Mesenchymal stem cell (in vitro differentiated cells and primary cell): ENCODE data around the gene AKAP1.
A peak's percentile ranks its signal among the peaks of the same experiment; 100 is the strongest.

Source experiments
- DNase-seq: peaks from one replicate; pipeline ENCODE4 v3.0.0-alpha.2; 2013
- H2AFZ ChIP-seq: one replicate; pipeline ENCODE4 v1.6.1; 2013; ENCODE audit warnings: low read depth, mild to moderate bottlenecking, control low read depth, inconsistent platforms, low read length, moderate library complexity
- H2AK5ac ChIP-seq: 2 replicates; pipeline ENCODE4 v1.6.1; 2013; ENCODE audit warnings: low read length, moderate library complexity, mild to moderate bottlenecking, inconsistent platforms; ENCODE audit not compliant: severe bottlenecking
- H2BK120ac ChIP-seq: one replicate; pipeline ENCODE4 v1.6.1; 2013; ENCODE audit warnings: low read depth, mild to moderate bottlenecking, inconsistent platforms, low read length, moderate library complexity
- H2BK12ac ChIP-seq, 2 experiments: one replicate each; pipeline ENCODE4 v1.6.1; 2013; ENCODE audit warnings: inconsistent platforms in 2 of 2, low read length in 2 of 2, mild to moderate bottlenecking in 2 of 2, moderate library complexity in 2 of 2, control low read depth in 1 of 2
- H2BK15ac ChIP-seq: one replicate; pipeline ENCODE4 v1.6.1; 2013; ENCODE audit warnings: mild to moderate bottlenecking, low read depth, inconsistent platforms; ENCODE audit not compliant: poor library complexity, severe bottlenecking
- H2BK5ac ChIP-seq: 2 replicates; pipeline ENCODE4 v1.6.1; 2013; ENCODE audit warnings: low read depth, mild to moderate bottlenecking, low read length, control low read depth, inconsistent platforms; ENCODE audit not compliant: poor library complexity, severe bottlenecking
- H3K14ac ChIP-seq, 2 experiments: one replicate each; pipeline ENCODE4 v1.6.1; 2013; ENCODE audit warnings: inconsistent platforms in 2 of 2, low read length in 2 of 2, control low read depth in 1 of 2, mild to moderate bottlenecking in 1 of 2, moderate library complexity in 1 of 2
- H3K18ac ChIP-seq, 2 experiments: one replicate each; pipeline ENCODE4 v1.6.1; 2013; ENCODE audit warnings: inconsistent platforms in 2 of 2, low read length in 2 of 2, control low read depth in 1 of 2, low read depth in 1 of 2, mild to moderate bottlenecking in 1 of 2
- H3K23ac ChIP-seq, 2 experiments: one replicate each; pipeline ENCODE4 v1.6.1; 2013; ENCODE audit warnings: inconsistent platforms in 2 of 2, low read length in 2 of 2, mild to moderate bottlenecking in 2 of 2, moderate library complexity in 2 of 2, control low read depth in 1 of 2
- H3K27ac ChIP-seq: 2 replicates; pipeline ENCODE4 v1.5.1; 2013; ENCODE audit warnings: mild to moderate bottlenecking, moderate library complexity, low read length, control low read depth, inconsistent platforms; ENCODE audit not compliant: poor library complexity, severe bottlenecking
- H3K27me3 ChIP-seq, 2 experiments: 2 replicates each; pipeline versions ENCODE4 v1.6.1 to v1.7.0; 2013; ENCODE audit warnings: low read length in 2 of 2, mild to moderate bottlenecking in 2 of 2, moderate library complexity in 2 of 2, control low read depth in 1 of 2, inconsistent platforms in 1 of 2; ENCODE audit not compliant: control insufficient read depth in 1 of 2, insufficient read depth in 1 of 2
- H3K36me3 ChIP-seq, 2 experiments: 2 replicates each; pipeline versions ENCODE4 v1.6.1 to v1.7.0; 2013; ENCODE audit warnings: low read length in 2 of 2, control low read depth in 1 of 2, inconsistent platforms in 1 of 2, low read depth in 1 of 2, mild to moderate bottlenecking in 1 of 2; ENCODE audit not compliant: insufficient read depth in 2 of 2, control insufficient read depth in 1 of 2
- H3K4ac ChIP-seq, 2 experiments: one replicate each; pipeline ENCODE4 v1.6.1; 2013; ENCODE audit warnings: inconsistent platforms in 2 of 2, low read length in 2 of 2, mild to moderate bottlenecking in 2 of 2, moderate library complexity in 2 of 2, control low read depth in 1 of 2, low read depth in 1 of 2
- H3K4me1 ChIP-seq: 2 replicates; pipeline ENCODE4 v1.6.1; 2013; ENCODE audit warnings: low read depth, low read length, control low read depth; ENCODE audit not compliant: control insufficient read depth, insufficient read depth
- H3K4me2 ChIP-seq: 2 replicates; pipeline ENCODE4 v1.6.1; 2013; ENCODE audit warnings: low read length, mild to moderate bottlenecking, inconsistent platforms; ENCODE audit not compliant: poor library complexity, severe bottlenecking
- H3K4me3 ChIP-seq, 2 experiments: 2 replicates each; pipeline versions ENCODE4 v1.5.1 to v1.7.0; 2013; ENCODE audit warnings: low read length in 2 of 2, mild to moderate bottlenecking in 2 of 2, control low read depth in 1 of 2, low read depth in 1 of 2; ENCODE audit not compliant: insufficient read depth in 1 of 2
- H3K79me1 ChIP-seq: replicated peaks from 2 replicates; pipeline ENCODE4 v1.6.1; 2013; ENCODE audit warnings: mild to moderate bottlenecking, control low read depth, low read length, inconsistent platforms; ENCODE audit not compliant: poor library complexity, severe bottlenecking
- H3K9ac ChIP-seq: 2 replicates; pipeline ENCODE4 v1.7.0; 2013; ENCODE audit warnings: mild to moderate bottlenecking, low read length, moderate library complexity
- H3K9me3 ChIP-seq: 2 replicates; pipeline ENCODE4 v1.7.0; 2013; ENCODE audit warnings: mild to moderate bottlenecking, low read length; ENCODE audit not compliant: control insufficient read depth
- H4K8ac ChIP-seq: one replicate; pipeline ENCODE4 v1.6.1; 2013; ENCODE audit warnings: inconsistent platforms, mild to moderate bottlenecking, low read length, moderate library complexity
- H4K91ac ChIP-seq: one replicate; pipeline ENCODE4 v1.6.1; 2013; ENCODE audit warnings: mild to moderate bottlenecking, low read length, inconsistent platforms
- whole genome bisulfite sequencing: methylation state at CpG from one replicate; pipeline ENCODE4 v1.1.7; 2013; ENCODE audit warnings: mixed read lengths; 5-methylcytosine and 5-hydroxymethylcytosine counted together

Gene AKAP1

GRCh38 chr17:57140316-57140715 is 55.3 kb downstream of the AKAP1 start:
- H3K9ac ChIP-seq: no peak overlapping the region
- no peak overlapping the region for H3K27ac ChIP-seq
- no peak overlapping the region for H2AK5ac ChIP-seq
- no peak overlapping the region for H2BK5ac ChIP-seq
- H4K91ac ChIP-seq: no peak overlapping the region
- no peak overlapping the region for H2BK12ac ChIP-seq
- H2AFZ ChIP-seq: no peak overlapping the region
- DNase-seq: no peak
- no peak overlapping the region for H3K4me2 ChIP-seq
- 95% methylated on average over 7 of the region's 8 CpGs for whole genome bisulfite sequencing
- H4K8ac ChIP-seq: no peak overlapping the region
- H3K4me1 ChIP-seq: no peaks in the 10 kb centered on the region
- no peak overlapping the region for H3K4ac ChIP-seq
- H3K27me3 ChIP-seq: peaks cover 21 to 29% of the 10 kb centered on the region in 2 experiments
- no peak overlapping the region for H2BK120ac ChIP-seq
- H3K23ac ChIP-seq: no peak overlapping the region
- H2BK15ac ChIP-seq: no peak overlapping the region
- H3K9me3 ChIP-seq: no peaks in the 10 kb centered on the region
- no peak overlapping the region for H3K18ac ChIP-seq
- H3K14ac ChIP-seq: no peak overlapping the region
- H3K4me3 ChIP-seq: no peak overlapping the region
- H3K36me3 ChIP-seq: no peaks in the 10 kb centered on the region
- no peaks in the 10 kb centered on the region for H3K79me1 ChIP-seq

GRCh38 chr17:57142925-57143324 is 57.9 kb downstream of the AKAP1 start:
- no peak overlapping the region for H2BK120ac ChIP-seq
- H3K4me1 ChIP-seq: no peaks in the 10 kb centered on the region
- no peak overlapping the region for H3K14ac ChIP-seq
- H3K36me3 ChIP-seq: no peaks in the 10 kb centered on the region
- no peak overlapping the region for H2BK12ac ChIP-seq
- H3K18ac ChIP-seq: peak overlapping the region in 1 of 2 experiments; percentile 3
- no peak overlapping the region for H3K9ac ChIP-seq
- H2AFZ ChIP-seq: no peak overlapping the region
- H3K27ac ChIP-seq: no peak overlapping the region
- no peak overlapping the region for H3K4ac ChIP-seq
- no peak overlapping the region for H3K23ac ChIP-seq
- H3K79me1 ChIP-seq: no peaks in the 10 kb centered on the region
- no peak overlapping the region for H3K4me3 ChIP-seq
- H3K9me3 ChIP-seq: no peaks in the 10 kb centered on the region
- no peak overlapping the region for H2AK5ac ChIP-seq
- H2BK5ac ChIP-seq: no peak overlapping the region
- peaks cover 16 to 17% of the 10 kb centered on the region in 2 experiments for H3K27me3 ChIP-seq
- no peak overlapping the region for H4K91ac ChIP-seq
- 37% methylated on average over 4 of the region's 4 CpGs for WGBS
- no peak overlapping the region for H3K4me2 ChIP-seq
- H2BK15ac ChIP-seq: no peak overlapping the region
- DNase-seq: peak; percentile 46
- no peak overlapping the region for H4K8ac ChIP-seq

- H3K9me3 ChIP-seq: no peaks in the 10 kb centered on the region
- H3K4ac ChIP-seq: no peak overlapping the region
- no peak overlapping the region for H3K14ac ChIP-seq
- no peak for DNase-seq
- no peak overlapping the region for H4K8ac ChIP-seq
- no peaks in the 10 kb centered on the region for H3K4me1 ChIP-seq
- H3K18ac ChIP-seq: peak overlapping the region in 1 of 2 experiments; percentile 3
- H3K79me1 ChIP-seq: no peaks in the 10 kb centered on the region
- H2BK12ac ChIP-seq: no peak overlapping the region
- no peak overlapping the region for H2AFZ ChIP-seq
- H3K9ac ChIP-seq: no peak overlapping the region
- no peak overlapping the region for H2BK5ac ChIP-seq
- H3K4me2 ChIP-seq: no peak overlapping the region
- H3K4me3 ChIP-seq: no peak overlapping the region
- H3K27ac ChIP-seq: no peak overlapping the region
- 91% methylated on average over 2 of the region's 2 CpGs for WGBS
- no peak overlapping the region for H3K23ac ChIP-seq
- no peak overlapping the region for H4K91ac ChIP-seq
- peaks cover 13 to 16% of the 10 kb centered on the region in 2 experiments for H3K27me3 ChIP-seq
- H2BK15ac ChIP-seq: no peak overlapping the region
- no peak overlapping the region for H2BK120ac ChIP-seq
- H2AK5ac ChIP-seq: no peak overlapping the region
- H3K36me3 ChIP-seq: no peaks in the 10 kb centered on the region
Observed at GRCh38 chr17:57143361-57143760, 58.3 kb downstream of the AKAP1 start.

GRCh38 chr17:57143919-57144318 is 58.9 kb downstream of the AKAP1 start:
- Histone ChIP-seq H3K27me3 (peaks cover 10 to 16% of the 10 kb centered on the region in 2 experiments), H2BK5ac (no peak overlapping the region), H2BK15ac (no peak overlapping the region), H3K14ac (no peak overlapping the region), H3K9ac (no peak overlapping the region), H2BK120ac (no peak overlapping the region), H2AFZ (no peak overlapping the region), H4K91ac (no peak overlapping the region), H2AK5ac (no peak overlapping the region), H3K4me2 (no peak overlapping the region), H3K79me1 (no peaks in the 10 kb centered on the region), H3K23ac (no peak overlapping the region), H3K18ac (no peak overlapping the region), H2BK12ac (no peak overlapping the region), H4K8ac (no peak overlapping the region), H3K4ac (peak overlapping the region in 1 of 2 experiments; percentile 24), H3K4me1 (no peaks in the 10 kb centered on the region), H3K27ac (no peak overlapping the region), H3K9me3 (peaks cover 4% of the 10 kb centered on the region), H3K36me3 (no peaks in the 10 kb centered on the region), H3K4me3 (no peak overlapping the region)
- no peak for DNase-seq
- WGBS: 84% methylated on average over 5 of the region's 5 CpGs
